ENCODE results near the gene WDPCP.
"Not testable (repeated sequence)": the region's sequence is repeated elsewhere in the genome, so short reads cannot be mapped to it uniquely, and the experiment has no call there.

The WDPCP gene, protein sequence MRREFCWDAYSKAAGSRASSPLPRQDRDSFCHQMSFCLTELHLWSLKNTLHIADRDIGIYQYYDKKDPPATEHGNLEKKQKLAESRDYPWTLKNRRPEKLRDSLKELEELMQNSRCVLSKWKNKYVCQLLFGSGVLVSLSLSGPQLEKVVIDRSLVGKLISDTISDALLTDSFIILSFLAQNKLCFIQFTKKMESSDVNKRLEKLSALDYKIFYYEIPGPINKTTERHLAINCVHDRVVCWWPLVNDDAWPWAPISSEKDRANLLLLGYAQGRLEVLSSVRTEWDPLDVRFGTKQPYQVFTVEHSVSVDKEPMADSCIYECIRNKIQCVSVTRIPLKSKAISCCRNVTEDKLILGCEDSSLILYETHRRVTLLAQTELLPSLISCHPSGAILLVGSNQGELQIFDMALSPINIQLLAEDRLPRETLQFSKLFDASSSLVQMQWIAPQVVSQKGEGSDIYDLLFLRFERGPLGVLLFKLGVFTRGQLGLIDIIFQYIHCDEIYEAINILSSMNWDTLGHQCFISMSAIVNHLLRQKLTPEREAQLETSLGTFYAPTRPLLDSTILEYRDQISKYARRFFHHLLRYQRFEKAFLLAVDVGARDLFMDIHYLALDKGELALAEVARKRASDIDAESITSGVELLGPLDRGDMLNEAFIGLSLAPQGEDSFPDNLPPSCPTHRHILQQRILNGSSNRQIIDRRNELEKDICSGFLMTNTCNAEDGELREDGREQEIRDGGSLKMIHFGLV
- total RNA-seq, result 13.3 to 15.6 (median 14.6) reads per million in 4 experiments

DNA sequence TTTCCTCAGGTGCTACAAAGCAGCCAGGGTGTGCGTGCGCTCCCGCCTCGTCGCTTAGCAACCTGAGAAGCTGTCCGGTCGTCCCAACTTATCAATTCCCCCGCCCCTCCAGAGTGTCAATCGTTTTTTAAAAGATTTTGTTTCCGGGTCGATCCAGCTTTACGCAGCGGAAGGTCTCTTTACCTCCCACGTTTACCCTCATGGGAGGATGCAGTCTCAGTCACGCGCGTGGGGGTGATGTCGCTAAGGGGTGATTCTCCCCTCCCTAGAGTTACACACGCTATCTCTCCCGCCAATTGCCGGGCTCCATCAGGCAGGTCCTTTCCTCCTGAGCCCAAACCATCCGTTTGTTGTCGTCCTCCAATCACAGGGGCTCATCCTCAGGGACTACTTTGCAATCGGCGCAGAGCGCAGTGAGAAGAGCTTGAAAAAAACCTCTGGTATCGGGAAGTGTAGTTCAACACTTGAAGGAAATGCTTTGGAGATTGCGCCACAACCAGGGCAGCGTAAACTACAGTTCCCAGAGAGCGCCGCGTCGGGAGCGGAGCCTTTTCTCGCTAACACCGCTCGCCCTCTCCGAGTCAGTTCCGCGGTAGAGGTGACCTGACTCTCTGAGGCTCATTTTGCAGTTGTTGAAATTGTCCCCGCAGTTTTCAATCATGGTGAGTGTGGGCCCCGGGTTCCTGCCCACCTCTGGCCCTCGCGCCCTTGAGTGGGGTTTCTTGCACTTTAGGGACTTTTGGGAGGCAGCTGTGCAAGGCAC lies at the start of gene WDPCP, which contains the start of gene MDH1:
TSS of gene WDPCP (minus strand) at position 93 of the 763 bp plus-strand sequence. CDS start 206 bp downstream, outside the sequence.
TSS of gene MDH1 (plus strand) at position 579 of the 763 bp plus-strand sequence. CDS start at position 660, 81 bp downstream.
- DNase-seq, result peak; percentile 91

DNA sequence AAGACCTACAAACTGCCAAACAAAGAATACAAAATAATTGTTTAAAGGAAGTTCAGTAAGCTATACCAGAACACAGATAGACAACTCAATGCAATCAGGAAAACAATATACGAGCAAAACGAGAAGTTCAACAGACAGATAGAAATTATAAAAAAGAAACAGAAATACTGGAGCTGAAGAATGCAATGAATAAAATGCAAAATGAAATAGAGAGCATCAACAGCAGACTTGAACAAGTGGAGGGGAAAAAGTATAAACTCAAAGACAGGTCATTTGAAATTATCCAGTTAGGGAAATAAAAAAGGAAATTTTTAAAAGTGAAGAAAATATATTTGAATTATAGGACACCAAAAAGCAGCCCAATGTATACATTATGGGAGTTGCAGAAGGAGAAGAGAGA lies 44.1 kb upstream of the WDPCP start:
- no peak for DNase-seq

DNA sequence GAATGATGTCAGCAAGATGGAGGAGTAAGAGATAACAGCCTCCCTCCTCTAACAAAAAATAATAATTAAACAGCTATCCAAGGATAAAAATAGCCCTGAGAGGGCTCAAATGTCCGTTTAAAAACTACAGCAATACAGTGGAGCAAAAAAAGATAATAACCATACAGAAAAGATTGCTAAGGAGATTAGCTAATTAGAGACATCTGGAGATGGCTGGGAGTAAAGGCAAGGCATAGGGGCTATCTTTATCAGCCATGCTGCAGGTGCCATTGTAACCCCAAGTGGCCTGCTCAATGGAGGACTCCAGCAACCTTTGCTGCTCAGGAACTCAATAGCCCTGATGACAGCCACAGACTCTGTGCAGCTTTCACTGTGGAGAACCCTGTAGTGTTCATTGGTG lies 43.2 kb upstream of the WDPCP start:
- DNase-seq, result no peak

DNA sequence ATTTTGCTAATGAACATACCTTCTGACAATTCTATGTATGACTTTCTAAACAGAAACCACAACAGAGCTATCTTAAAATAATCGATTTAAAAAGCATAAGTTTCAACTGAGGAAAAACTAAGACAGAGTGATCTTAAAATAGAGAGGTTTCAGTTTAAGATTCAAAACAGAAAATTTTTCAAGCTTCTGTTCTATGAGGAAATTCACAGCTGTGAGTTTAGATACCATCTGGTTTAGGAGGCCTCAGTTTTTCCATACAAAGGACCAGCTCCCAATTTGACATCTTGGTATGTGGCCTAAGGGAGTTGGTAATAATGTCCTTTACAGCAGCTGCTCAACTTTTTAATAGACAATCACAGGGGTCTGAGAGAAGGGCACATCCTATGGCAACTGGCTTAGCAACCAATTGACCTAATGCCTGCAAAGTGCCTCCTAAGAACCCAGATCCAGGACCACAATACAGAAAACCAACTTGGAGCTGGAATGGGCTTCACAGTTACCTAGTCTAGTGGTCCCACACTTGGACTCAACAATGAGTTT lies 40.2 kb upstream of the WDPCP start:
- no peak for DNase-seq

DNA sequence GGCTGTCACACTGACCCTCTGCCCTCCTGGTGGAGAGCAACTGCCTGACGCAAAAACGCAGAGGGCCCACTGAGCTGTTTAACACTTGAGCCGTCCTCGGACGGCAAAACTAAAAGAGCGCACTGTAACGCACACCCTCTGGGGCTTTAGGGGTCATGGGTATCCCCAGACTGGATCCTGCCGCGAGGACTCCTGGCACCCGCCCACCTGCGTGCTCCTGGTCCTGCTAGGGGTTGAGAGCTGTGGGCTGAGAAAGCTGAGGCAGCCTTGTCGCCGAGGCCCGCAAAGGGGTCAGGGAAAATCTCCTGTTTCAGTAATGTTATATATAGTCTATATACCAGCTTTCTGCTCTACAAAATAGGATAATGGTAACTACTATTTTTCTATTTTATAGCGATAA lies 39.6 kb upstream of the WDPCP start:
- DNase-seq, result no peak

DNA sequence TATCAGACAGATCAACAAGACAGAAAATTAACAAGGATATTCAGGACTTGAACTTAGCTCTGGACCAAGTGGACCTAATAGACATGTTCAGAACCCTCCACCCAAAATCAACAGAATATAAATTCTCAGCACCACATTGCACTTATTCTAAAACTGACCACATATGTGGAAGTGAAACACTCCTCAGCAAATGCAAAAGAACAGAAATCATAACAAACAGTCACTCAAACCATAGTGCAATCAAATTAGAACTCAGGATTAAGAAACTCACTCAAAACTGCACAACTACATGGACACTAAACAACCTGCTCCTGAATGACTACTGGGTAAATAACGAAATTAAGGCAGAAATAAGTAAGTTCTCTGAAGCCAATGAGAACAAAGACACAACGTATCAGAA lies 35.5 kb upstream of the WDPCP start:
- DNase-seq, result not testable (repeated sequence)

DNA sequence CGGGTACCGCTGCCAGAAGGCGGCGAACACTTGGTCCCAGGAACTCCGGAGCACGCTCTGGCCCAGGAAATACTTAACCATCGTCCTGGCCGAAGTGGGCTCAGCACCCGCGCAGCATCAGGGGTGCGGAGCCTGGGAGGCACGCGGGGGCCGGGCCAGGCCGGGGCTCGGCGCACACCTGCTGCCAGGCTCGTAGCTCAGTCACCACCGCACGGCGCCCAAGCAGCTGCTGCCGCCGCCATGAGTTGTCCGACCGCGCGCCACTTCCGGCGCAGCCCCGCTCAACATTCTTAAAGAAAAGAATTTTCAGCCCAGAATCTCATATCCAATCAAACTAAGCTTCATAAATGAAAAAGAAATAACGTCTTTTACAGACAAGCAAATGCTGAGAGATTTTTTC lies 34.5 kb upstream of the WDPCP start:
- DNase-seq, result no peak

DNA sequence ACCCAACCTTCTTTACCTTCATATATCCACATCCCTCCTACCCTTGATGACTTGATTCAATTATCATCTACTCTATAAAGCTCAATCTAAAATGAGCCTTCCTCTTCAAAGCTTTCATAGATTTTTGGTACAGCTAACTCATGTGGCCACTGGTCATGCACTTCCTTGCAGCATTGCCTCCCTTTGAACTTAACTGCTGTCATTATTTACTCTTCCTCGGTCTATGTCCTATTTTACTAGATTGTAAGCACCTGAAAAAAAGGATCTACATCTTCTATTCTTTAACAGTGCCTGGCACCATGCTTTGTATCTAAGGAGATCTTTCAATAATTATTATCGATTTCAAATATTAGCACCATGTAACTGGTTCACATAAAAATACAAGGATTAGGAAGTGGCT lies 31.1 kb upstream of the WDPCP start:
- no peak for DNase-seq

DNA sequence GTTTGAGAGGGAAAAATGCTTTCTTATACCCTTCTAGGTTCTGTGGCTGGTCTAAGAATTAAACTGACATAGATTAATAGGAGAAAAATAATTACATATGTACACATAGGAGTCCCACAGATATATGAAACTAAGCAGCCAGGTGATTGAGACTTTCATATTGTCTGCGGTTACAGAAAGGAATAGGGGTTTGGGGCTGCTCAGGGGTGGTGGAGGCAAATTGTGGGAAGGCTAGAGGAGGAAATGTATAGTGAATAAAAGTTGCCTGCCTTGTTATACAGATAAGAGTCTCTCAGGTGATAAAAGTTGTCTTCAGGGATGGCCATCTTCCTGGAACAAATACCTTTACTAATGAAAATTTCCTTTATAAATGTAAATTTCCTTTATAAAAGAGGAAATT lies 29.1 kb upstream of the WDPCP start:
- DNase-seq, result no peak

DNA sequence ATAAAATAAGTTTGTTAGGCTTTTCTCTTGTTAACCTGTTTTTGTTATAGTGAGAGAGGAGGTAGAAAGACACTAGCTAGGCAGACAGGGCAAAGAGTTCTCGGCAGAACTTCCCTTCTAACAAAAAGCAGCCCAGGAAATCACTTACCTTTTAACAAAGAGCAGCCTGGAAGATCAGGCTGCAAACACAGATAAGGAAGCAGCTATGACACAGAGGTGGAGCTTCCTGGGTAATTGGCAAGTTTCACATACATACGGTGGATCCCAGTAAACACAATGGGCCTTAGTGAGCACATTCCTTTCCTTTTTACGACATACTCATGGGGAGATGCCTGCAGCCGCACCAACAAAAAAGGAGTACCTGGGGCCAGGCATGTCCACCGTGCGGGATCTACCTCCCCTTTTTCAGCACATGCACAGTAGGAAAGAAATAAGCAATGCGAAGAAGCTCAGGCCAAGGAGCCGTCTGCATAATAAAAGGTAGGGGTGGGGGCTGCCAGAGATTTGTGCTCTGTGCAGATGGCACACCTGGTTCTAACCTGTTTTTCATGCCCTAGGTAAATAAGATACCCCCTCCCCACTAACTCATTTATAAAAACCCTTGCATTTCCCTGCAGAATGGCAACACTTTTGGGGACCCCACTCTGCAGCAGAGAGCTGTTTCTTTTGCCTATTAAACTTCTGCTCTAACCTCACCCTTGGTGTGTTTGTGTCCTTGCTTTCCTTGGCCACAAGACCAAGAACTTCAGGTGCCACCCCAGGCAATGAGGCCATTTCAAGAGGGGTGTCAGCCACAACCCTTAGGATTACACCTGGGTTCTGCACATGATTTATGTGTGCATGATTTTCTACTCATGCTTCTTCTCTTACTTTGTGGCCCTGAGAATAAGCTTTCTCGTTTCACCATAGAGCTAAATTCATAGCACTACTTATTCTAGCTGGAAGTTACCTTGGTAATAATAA lies 27.0 kb upstream of the WDPCP start:
- no peak for DNase-seq

DNA sequence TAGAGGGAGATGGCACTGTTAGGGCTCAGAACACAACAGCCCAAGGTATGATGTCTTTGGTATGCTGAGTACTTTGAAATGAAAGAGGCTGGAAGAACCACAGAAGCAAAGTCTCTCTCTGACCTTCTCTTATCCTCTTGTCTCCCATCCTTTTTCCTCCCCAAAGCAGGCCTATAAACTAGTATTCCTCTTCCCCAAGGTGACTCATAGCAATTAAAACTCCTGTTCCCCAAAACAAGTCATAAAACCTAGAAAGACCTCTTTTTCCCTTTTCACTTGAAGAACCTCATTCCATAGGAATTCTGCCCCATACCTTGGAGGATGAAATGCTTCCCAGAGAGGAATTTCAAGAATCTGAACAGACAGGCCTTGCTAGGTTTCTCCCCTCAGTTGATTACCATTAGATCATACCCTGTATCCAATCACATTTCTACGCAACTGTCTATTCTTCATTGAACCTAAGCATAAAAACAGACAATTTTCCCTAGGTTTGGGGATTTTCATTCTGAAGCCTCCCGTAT lies 26.2 kb upstream of the WDPCP start:
- no peak for DNase-seq

DNA sequence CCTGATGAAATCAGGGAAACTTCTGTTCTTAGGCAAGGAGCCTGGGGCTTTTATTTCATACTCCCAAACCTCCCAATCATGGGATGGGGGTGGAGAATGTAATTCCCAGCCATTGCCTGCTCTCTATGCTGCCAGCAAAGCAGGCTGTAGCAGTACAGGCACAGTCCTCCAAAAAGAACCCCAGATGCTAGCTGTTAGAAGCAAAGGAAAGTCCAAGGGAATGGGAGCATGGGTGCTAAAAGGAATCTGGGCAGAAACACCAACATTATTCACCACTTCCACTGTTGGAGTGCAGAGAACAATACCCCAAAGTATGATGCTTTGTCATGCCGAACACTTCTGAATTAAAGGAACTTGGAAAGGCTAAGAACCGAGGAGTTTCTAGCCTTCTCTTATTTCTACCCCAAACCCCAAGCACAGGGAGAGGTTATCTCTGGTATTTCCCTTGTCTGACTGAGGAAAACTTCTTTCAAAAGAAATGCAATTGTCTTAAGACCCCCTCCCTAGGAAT lies 25.2 kb upstream of the WDPCP start:
- no peak for DNase-seq

DNA sequence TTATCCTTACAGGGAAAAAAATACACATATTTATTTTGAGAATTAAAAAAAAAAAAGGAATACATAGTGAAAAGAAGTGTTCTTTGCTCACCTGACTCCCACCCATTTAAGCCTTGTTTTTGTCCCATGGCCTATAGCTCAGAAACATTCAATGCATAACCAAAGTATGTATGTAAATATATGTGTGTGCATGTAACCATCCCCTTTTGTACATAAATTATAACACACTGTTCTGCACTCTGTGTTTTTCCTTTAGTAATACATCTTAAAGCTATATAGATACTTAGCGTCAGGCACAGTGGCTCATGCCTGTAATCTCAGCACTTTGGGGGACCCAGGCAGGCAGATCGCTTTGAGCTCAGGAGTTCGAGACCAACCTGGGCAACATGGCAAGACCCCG lies 22.2 kb upstream of the WDPCP start:
- no peak for DNase-seq

DNA sequence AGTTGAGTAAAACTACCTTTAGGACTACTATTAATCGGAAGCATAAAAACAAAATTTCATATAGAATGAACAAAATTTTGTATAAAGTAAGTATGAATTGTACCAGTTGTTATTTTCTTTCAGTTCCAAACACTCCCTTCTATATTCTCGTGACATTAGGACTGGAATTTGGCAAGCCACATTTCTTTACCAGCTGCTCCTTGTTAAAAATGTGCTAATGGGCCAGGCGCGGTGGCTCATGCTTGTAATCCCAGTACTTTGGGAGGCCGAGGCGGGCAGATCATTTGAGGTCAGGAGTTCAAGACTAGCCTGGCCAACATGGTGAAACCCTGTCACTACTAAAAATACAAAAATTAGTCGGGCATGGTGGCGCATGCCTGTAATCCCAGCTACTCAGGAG lies 20.6 kb upstream of the WDPCP start:
- not testable (repeated sequence) for DNase-seq

DNA sequence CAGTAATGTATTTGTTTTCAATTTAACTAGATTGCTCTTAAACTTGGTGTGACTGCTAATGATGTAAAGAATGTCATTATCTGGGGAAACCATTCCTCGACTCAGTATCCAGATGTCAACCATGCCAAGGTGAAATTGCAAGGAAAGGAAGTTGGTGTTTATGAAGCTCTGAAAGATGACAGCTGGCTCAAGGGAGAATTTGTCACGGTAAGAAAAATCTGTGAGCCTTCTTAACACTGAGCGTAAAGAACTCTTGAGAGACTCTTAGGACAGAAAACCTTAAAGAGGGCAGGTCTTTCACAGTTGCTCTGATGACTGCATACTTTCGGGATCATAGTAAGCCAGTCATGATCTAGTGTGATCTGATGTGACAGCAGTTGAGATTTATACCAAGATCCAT lies 16.4 kb upstream of the WDPCP start:
- DNase-seq, result no peak

DNA sequence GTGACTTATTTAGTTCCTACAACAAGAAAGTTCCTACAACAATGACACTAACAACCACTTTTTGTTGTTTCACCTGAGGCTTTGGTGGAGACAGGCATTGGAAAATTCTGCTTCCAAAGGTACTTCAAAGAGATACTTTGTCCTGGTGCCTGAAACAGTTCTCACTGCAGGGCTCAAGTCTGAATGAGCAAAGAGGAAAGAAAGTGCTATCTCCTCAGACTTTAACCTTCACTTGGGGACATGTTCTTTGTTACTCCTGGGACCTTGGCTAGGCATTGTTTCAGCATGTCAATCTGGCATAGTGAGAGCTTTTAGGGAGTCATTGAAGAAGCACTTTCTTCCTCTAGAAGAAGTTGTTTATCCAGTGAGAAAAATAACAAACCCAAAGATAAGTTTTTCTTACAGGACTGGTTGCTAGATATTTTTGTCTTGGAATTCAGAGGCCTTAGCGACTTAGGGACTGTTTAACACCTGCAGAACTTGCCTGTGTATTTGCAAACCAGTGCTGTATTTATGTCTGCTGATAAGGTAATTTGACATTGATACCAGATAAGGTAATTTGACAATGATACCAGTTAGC lies 12.7 kb upstream of the WDPCP start:
- DNase-seq, result no peak

DNA sequence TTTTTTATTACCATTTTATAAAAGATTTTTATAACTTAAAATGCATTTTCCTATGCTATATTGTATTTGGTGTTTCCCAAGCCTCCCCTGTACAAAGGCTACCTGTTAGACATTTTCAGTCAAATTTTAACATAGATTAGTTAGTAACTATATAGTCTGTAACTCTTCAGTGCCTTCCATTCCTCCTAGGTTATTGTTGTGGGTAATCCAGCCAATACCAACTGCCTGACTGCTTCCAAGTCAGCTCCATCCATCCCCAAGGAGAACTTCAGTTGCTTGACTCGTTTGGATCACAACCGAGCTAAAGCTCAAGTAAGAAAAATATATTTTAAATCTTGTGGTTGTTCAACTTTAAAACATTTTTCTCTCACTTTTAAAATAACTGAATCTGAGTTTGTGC lies 10.7 kb upstream of the WDPCP start:
- no peak for DNase-seq

DNA sequence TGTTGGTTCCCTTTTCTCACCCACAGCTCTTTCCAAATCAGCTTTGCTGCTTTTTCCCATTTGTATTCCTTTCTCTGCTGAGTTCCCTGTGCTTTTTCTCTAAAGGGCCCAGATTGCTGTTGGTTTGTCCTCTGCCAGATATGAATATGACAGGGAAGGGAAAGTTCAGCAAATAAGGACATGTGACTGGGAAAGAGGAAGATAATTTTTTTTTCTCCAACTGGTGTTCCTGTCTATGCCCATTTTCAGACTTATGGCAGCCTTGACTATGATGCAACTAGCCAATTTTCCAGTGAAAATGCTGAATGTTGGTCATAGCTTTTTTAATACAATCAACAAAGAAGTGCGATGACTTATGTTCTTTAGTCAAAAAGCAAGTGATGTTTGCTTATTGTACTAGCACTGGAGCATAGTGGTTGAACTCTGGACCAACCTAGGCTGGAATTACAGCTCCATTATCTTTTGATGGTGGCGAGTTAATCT lies 8.2 kb upstream of the WDPCP start:
- DNase-seq, result no peak

DNA sequence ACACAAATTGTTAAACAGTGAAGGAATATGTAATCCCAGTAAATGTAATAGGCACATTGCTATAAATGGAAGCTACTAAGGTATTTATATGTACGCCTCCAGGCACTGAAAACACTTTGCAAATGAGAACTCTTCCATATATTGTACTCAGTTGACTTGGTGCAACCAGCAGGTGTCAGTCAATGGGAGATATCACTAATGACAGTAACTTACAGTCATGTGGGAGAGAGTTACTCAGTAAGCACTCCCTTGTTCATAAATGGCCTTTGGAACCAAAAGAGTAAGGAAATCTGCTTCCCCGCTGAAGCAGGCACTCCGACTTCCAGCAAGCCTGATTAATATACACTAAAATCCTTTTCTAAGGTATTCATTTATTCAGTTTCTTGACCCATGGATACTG lies 6.4 kb upstream of the WDPCP start:
- no peak for DNase-seq

DNA sequence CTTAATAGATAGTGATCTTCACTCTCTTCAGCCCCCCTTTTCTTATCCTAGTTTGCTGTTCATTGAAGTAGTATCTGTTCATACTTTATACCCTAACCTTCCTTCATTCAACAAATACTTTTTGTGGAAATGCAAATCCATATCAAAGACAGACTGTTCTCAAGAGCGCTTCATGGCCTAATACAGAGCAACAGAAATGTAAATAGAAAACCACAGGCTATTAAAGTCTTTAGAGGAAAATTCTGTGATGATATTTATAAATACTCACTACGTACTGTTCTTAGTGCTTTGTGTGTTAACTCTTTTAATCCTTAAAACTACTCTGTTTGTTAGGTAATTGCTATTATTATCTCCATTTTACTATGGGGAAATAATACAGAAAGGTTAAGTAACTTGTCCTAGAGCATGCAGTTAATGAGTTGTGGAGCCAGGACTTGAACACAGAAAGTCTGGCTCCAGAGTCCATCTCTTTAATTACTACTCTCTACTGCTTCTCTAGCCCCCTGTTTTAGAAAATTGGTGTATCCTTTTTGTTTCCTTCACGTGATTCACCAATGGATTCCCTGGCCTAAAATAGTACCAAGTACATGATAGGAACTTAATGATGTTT lies 3.4 kb upstream of the WDPCP start:
- no peak for DNase-seq

All from effector CD8-positive, alpha-beta T cell (primary cell).